WI38 (cell line): ENCODE data around the gene CCDC159.
A peak's percentile ranks its signal among the peaks of the same experiment; 100 is the strongest.
"Not testable (repeated sequence)": the region's sequence is repeated elsewhere in the genome, so short reads cannot be mapped to it uniquely, and the experiment has no call there.

Source experiments
- H3K4me3 ChIP-seq: 2 replicates; pipeline ENCODE4 v1.5.1; 2011; ENCODE audit warnings: low read depth, mild to moderate bottlenecking, control low read depth, low read length
- CTCF ChIP-seq: IDR thresholded peaks from 2 replicates; pipeline ENCODE4 v1.5.1; 2012; ENCODE audit warnings: low read depth, mild to moderate bottlenecking, control low read depth, low read length

Gene CCDC159

DNA sequence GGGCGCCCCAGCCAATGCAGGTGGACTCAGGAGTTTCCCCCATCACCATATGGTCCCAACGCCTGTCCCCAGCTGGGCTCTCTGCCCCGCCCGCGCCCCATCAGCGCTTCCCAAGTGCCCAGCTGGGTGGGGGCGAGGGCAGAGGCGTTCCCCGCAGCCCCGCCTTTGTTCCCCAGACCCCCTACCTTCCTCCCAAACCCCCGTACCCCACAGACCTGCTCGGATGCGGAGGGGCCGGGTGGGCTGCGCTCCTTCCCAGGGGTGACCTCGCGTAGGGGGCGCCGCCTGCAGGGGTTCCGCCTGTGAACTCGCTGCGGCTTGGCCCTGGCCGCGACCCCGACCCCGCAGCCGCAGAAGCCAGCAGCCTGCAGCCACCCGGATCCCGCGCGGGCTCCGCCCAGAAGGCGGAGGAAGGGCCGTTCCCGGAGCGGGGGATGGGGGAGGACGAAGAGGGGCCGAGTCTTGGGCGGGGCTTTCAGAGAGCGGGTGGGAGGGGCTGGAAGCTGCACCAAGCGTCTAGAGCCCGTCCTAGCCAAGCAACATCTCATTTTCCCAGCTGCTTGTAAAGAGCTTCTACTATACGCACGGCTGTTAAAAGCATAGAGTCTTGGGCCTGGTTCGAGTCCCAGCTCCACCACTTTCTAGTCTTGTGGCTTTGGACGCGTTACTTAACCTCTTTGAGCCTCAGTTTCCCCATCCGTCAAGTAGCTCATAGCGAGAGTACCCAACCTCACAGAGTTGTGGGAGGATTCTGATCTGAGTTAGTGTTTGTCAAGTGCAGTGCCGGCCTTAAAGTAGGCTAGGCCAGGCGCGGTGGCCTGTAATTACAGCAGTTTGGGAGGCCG lies 6.8 kb upstream of the CCDC159 start, which contains the start of gene RAB3D:
Gene RAB3D, minus strand, starts transcription at position 404 of the 845 bp plus-strand sequence. CDS start 2,258 bp downstream, outside the sequence.
- H3K4me3 ChIP-seq: peak within 1 kb of the TSS; percentile 72
- TF ChIP-seq CTCF: no peak

DNA sequence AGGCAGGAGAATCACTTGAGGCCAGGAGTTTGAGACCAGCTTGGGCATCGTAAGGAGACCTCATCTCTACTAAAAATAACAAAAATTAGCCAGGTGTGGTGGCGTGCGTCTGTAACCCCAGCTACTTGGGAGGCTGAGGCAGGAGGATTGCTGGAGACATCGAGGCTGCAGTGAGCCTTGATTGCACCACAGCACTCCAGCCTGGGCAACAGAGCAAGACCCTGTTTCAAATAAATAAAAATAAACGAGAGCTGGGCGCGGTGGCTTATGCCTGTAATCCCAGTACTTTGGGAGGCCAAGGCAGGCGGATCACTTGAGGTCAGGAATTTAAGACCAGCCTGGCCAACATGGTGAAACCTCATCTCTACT lies 6.2 kb upstream of the CCDC159 start:
- H3K4me3 ChIP-seq: peak overlapping the region; percentile 72; the same call in 1 of the 2 replicates

DNA sequence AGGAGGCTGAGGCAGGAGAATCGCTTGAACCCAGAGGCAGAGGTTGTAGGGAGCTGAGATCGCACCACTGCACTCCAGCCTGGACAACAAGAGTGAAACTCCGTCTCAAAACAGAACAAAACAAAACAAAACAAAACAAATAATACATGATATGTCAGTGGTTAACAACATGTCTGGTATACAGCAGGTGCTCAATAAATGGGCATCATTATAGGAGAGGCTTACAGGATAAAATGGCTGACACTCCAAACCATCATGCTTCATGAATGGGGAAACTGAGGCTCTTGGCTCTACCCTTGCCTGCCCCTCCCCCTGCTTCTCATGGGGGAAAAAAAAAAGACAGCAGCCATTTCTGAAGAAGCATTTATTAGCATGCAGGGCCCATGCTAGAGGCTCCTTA lies 3.9 kb upstream of the CCDC159 start:
- no peak for TF ChIP-seq CTCF
- H3K4me3 ChIP-seq: no peak overlapping the region

DNA sequence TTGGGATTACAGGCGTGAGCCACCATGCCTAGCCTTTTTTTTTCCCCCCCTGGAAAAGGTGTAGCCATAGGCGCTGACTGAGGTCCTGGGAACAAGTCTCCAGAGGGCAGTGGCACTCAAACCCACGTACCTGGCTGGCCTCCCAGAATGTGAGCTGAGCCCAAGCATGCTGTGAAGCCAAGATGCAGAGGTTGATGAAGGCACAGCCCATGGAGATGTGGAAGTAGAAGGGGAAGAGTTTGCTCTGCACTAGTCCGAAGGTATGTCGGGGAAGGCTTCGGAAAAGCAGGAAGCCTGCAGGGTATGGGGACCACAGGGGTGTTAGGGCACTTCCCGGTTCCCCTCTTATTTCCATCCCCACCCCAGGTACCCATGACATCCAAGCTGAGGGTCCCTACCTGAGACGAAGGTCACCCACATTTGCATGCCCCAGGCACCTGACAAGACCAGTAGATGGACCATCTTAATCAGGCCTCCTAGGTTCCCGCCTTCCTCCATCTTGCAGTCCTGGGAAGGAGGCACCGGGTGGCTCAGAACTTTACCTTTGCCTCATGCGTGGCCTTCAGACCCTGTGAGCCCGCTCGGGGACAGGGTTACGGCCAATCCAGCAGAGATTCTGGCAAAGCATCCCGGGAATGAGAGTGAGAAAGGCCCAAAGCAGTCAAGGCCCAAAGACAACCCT lies 1.1 kb upstream of the CCDC159 start:
- TF ChIP-seq CTCF: no peak
- H3K4me3 ChIP-seq: peak overlapping the region; percentile 83

GRCh38 chr19:11347546-11348039 lies 1.3 kb downstream of the CCDC159 start:
- H3K4me3 ChIP-seq: no peak overlapping the region
- no peak for TF ChIP-seq CTCF

GRCh38 chr19:11349171-11349570 lies 2.9 kb downstream of the CCDC159 start:
- no peak overlapping the region for H3K4me3 ChIP-seq
- no peak for TF ChIP-seq CTCF

GRCh38 chr19:11354102-11354501 lies 7.8 kb downstream of the CCDC159 start:
- H3K4me3 ChIP-seq: not testable (repeated sequence)

DNA sequence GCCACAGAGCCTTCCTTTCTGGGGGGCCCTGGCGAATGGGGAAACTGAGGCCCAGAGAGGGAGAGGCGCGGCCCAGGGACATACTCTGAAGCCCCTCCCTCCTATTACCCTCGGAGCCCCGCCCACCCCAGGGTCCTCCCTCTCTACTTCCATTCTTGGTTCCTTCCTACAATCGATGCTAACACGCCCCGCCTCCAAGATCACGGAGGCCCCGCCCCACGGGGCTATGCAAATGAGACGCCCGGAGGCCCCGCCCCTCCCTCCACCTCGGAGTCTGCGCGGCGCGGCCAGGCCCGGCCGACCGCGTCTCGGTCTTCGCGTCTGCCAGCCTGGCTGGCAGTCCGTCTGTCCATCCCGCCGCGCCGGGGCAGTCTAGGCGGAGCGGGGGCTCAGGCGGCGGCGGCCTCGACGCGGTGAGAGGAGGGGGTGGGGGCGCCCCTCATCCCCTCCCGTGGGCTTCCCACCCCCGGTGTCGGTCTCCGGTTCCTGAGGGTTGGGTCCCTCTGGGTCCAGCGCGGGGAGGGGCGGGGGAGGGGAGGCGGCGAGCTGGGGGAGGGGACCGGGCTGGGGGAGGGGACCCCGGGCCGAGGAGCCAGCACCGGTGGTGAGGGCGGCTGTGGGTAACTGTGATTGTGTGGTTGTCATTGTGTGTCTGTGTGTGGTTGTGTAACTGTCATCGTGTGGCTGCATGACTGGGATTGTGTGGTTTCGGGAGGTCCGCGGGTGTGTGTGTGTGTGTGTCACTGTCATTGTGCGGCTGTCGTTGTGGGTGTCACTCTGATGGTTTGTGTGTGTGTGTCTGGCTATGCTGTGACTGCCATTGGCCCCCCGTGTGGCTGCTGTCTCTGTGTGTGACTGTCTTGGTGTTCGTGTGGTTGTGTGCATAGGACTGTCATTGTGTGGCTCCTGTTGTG lies 9.1 kb downstream of the CCDC159 start, which contains the start of gene PLPPR2:
Gene PLPPR2, plus strand, starts transcription at position 273 of the 914 bp plus-strand sequence. CDS start 2,242 bp downstream, outside the sequence.
- no peak for TF ChIP-seq CTCF
- H3K4me3 ChIP-seq: peak within 1 kb of the TSS; percentile 61
